PC-9 (cell line): Measurements from ENCODE around the gene ZRANB1. TPM values are rescaled to one million over a fixed set of nuclear protein-coding genes. Genes with fewer than 3 reads are reported as not detected.

Experiments
- BruUV-seq: library from RNA; stranded (reverse); fragments of 400-500 nt; replicated peaks from 2 replicates; lab custom pipeline; 2021; lab: Mats Ljungman, UMichigan
- CTCF ChIA-PET: fragments of 300-600 bp; sonication (Branson Sonifier 250); formaldehyde crosslinking; loops from one replicate; lab custom pipeline; 2022; ENCODE audit warnings: antibody characterized with exemption; lab: Charles Lee
- POLR2A ChIA-PET: fragments of 300-600 bp; sonication (Branson Sonifier 250); formaldehyde crosslinking; loops from one replicate; lab custom pipeline; 2022; ENCODE audit warnings: antibody characterized with exemption; ENCODE audit not compliant: unreplicated experiment; lab: Charles Lee
- DNase-seq, 2 experiments: peaks; one replicate each; pipeline versions ENCODE4 v3.0.0 to v3.0.0-alpha.2; 2015 to 2022; ENCODE audit warnings: mixed read lengths in 1 of 2
- H2AFZ ChIP-seq: fragments of 200-600 bp; sonication (generic); 2 replicates; pipeline ENCODE4 v1.8.1; 2017; ENCODE audit warnings: antibody characterized with exemption
- H3F3A ChIP-seq: fragments of 200-600 bp; sonication (generic); 2 replicates; pipeline ENCODE4 v1.8.1; 2017; ENCODE audit warnings: antibody characterized with exemption, mild to moderate bottlenecking, low read depth; ENCODE audit not compliant: insufficient read depth
- H3K27ac ChIP-seq: fragments of 200-600 bp; sonication (generic); 2 replicates; pipeline ENCODE4 v1.6.1; 2016; ENCODE audit warnings: mixed run types
- H3K27me3 ChIP-seq: fragments of 200-600 bp; sonication (generic); 2 replicates; pipeline ENCODE4 v1.6.1; 2016; ENCODE audit warnings: low read depth, mixed run types; ENCODE audit not compliant: insufficient read depth
- H3K36me3 ChIP-seq: fragments of 200-600 bp; sonication (generic); 2 replicates; pipeline ENCODE4 v1.6.1; 2016; ENCODE audit warnings: low read depth, mixed run types
- H3K4me1 ChIP-seq: fragments of 200-600 bp; sonication (generic); replicated peaks from 2 replicates; pipeline ENCODE4 v1.6.1; 2016; ENCODE audit warnings: mixed run types; ENCODE audit not compliant: insufficient read depth
- H3K4me2 ChIP-seq: fragments of 200-600 bp; sonication (generic); 2 replicates; pipeline ENCODE4 v1.6.1; 2017; ENCODE audit warnings: mixed run types
- H3K4me3 ChIP-seq: fragments of 200-600 bp; sonication (generic); 2 replicates; pipeline ENCODE4 v1.6.1; 2016; ENCODE audit warnings: mixed run types
- H3K79me2 ChIP-seq: fragments of 200-600 bp; sonication (generic); 2 replicates; pipeline ENCODE4 v1.6.1; 2017; ENCODE audit warnings: low read depth, mixed run types
- H3K9me2 ChIP-seq: fragments of 200-600 bp; sonication (generic); 2 replicates; pipeline ENCODE4 v1.8.1; 2017; ENCODE audit warnings: mild to moderate bottlenecking; ENCODE audit not compliant: insufficient read depth
- H3K9me3 ChIP-seq: fragments of 200-600 bp; sonication (generic); 2 replicates; pipeline ENCODE4 v1.8.1; 2016; ENCODE audit warnings: low read depth; ENCODE audit not compliant: insufficient read depth
- H4K20me1 ChIP-seq: fragments of 200-600 bp; sonication (generic); 2 replicates; pipeline ENCODE4 v1.8.1; 2017; ENCODE audit not compliant: insufficient read depth
- CTCF ChIP-seq: fragments of 200-600 bp; sonication (generic); conservative IDR thresholded peaks from 2 replicates; pipeline ENCODE4 v1.6.1; 2017; ENCODE audit warnings: mixed run types, antibody characterized with exemption, mild to moderate bottlenecking, moderate library complexity
- EZH2 ChIP-seq: fragments of 200-600 bp; sonication (generic); IDR thresholded peaks from 2 replicates; pipeline ENCODE4 v1.8.0; 2017; ENCODE audit warnings: antibody characterized with exemption, low read depth
- intact Hi-C: fragments of 100-400 bp; cut with micrococcal nuclease; formaldehyde crosslinking; loops from one replicate; pipeline ENCODE4 v1.10.0; 2022; ENCODE audit not compliant: unreplicated experiment
- total RNA-seq: library from RNA; stranded (reverse); gene quantifications from 2 replicates; pipeline ENCODE4 v1.2.3, GENCODE V29; 2021

The ZRANB1 gene
- total RNA-seq, 1 experiment from 2014 or later, result 10.9 TPM

- POLR2A ChIA-PET, result no interaction called here
- H4K20me1 ChIP-seq, result peaks cover 40% of the 10 kb centered on the region
These were observed 18.2 kb upstream of the ZRANB1 start for GRCh38 chr10:124923684-124924083.

GRCh38 chr10:124926548-124926947, 15.4 kb upstream of the ZRANB1 start:
- no peak overlapping the region for H3K27ac ChIP-seq
- TF ChIP-seq CTCF (no peak), EZH2 (no peak)
- no peak for DNase-seq
- H4K20me1 ChIP-seq, result peaks cover 25% of the 10 kb centered on the region
- H3F3A ChIP-seq, result no peaks in the 10 kb centered on the region
- H3K27me3 ChIP-seq, result no peaks in the 10 kb centered on the region
- peaks cover 2% of the 10 kb centered on the region for H3K4me1 ChIP-seq
- H3K4me2 ChIP-seq, result no peak overlapping the region
- no peaks in the 10 kb centered on the region for H3K36me3 ChIP-seq
- no peaks in the 10 kb centered on the region for H3K9me2 ChIP-seq
- intact Hi-C loops, result no loop called here
- no peak overlapping the region for H3K4me3 ChIP-seq
- peaks cover 92% of the 10 kb centered on the region for H3K79me2 ChIP-seq
- H3K9me3 ChIP-seq, result no peaks in the 10 kb centered on the region
- ChIA-PET POLR2A (interaction anchor here (0.7 kb wide), 1 partner anchor 15 kb away, joined by 4 read pairs; no protein-coding TSS in a partner anchor), CTCF (no interaction called here)
- BruUV-seq, result no TSS peak
- H2AFZ ChIP-seq, result no peak overlapping the region

More at GRCh38 chr10:124923684-124924083, 18.2 kb upstream of the ZRANB1 start:
- Histone ChIP-seq H3K9me2 (no peaks in the 10 kb centered on the region), H2AFZ (no peak overlapping the region), H3K9me3 (no peaks in the 10 kb centered on the region), H3K27me3 (no peaks in the 10 kb centered on the region), H3K79me2 (peaks cover 92% of the 10 kb centered on the region), H3K27ac (no peak overlapping the region), H3K4me2 (no peak overlapping the region), H3K4me1 (peaks cover 19% of the 10 kb centered on the region), H3K36me3 (no peaks in the 10 kb centered on the region), H3K4me3 (no peak overlapping the region), H3F3A (peaks cover under 1% of the 10 kb centered on the region; the same call in 1 of the 2 replicates)
- no peak for DNase-seq
- BruUV-seq, result no TSS peak
- TF ChIP-seq CTCF (no peak), EZH2 (no peak)
- intact Hi-C loops, result no loop called here
- CTCF ChIA-PET, result no interaction called here

GRCh38 chr10:124928087-124928486, 13.8 kb upstream of the ZRANB1 start:
- Histone ChIP-seq H2AFZ (no peak overlapping the region), H3K27me3 (no peaks in the 10 kb centered on the region), H3K9me2 (no peaks in the 10 kb centered on the region), H3K4me3 (no peak overlapping the region), H3F3A (no peaks in the 10 kb centered on the region), H3K36me3 (no peaks in the 10 kb centered on the region), H3K27ac (no peak overlapping the region), H3K9me3 (no peaks in the 10 kb centered on the region), H3K4me1 (no peaks in the 10 kb centered on the region), H3K4me2 (no peak overlapping the region), H4K20me1 (peaks cover 25% of the 10 kb centered on the region), H3K79me2 (peaks cover 92% of the 10 kb centered on the region)
- ChIA-PET CTCF (no interaction called here), POLR2A (no interaction called here)
- DNase-seq, result no peak
- no TSS peak for BruUV-seq
- no peak for TF ChIP-seq EZH2
- no peak for TF ChIP-seq CTCF
- intact Hi-C loops, result no loop called here
